Measurements from ENCODE around the gene PDIA6. TPM values are rescaled to one million over a fixed set of nuclear protein-coding genes. Genes with fewer than 3 reads are reported as not detected.

Gene PDIA6
- total RNA-seq, 1 experiment from 2014 or later = 271 TPM

DNA sequence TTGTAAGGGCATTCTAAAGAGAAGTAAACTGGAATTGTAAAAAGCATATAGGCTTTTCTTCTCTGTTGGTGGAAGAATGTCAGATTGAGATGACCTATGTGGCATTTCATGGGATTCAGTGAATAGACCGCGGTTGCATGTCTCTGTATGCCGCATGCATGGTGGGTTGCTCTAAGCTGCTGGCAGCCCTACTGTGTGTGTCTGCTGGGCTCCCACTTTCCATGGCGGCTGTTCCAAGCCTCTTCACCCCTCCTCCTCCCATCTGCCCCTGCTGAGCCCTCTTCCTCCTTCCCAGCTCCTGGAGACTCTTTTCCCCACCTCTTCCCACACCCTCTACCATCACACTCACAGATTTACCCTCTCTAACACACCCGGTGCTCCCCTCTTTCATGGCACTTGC is 78.6 kb downstream of the PDIA6 start:
- no TSS peak for BruUV-seq (replicated peaks)
- POLR2A ChIA-PET = no interaction called here
- DNase-seq (ENCODE audit: low read depth, low spot score) (no peak), ATAC-seq (no peak)
- H3K27me3 ChIP-seq (ENCODE audit: control insufficient read depth, insufficient read depth, low read length) = no peaks in the 10 kb centered on the region
- CTCF ChIA-PET = no interaction called here
- no peak overlapping the region for H3K4me3 ChIP-seq (ENCODE audit: low read depth in 2 of 2, low read length in 2 of 2)
- intact Hi-C loops (cut with micrococcal nuclease; ENCODE audit: unreplicated experiment) (no loop called here), in situ Hi-C loops (cut with HindIII; ENCODE audit: low pct_unique_long_range_greater_than_20kb, low sequenced_read_pairs) (no loop called here)
- no peaks in the 10 kb centered on the region for H3K9me3 ChIP-seq (ENCODE audit: control insufficient read depth, insufficient read depth, low read depth, low read length)
- no peak overlapping the region for H3K27ac ChIP-seq (ENCODE audit: low read length)
- TF ChIP-seq, protein P1, sequence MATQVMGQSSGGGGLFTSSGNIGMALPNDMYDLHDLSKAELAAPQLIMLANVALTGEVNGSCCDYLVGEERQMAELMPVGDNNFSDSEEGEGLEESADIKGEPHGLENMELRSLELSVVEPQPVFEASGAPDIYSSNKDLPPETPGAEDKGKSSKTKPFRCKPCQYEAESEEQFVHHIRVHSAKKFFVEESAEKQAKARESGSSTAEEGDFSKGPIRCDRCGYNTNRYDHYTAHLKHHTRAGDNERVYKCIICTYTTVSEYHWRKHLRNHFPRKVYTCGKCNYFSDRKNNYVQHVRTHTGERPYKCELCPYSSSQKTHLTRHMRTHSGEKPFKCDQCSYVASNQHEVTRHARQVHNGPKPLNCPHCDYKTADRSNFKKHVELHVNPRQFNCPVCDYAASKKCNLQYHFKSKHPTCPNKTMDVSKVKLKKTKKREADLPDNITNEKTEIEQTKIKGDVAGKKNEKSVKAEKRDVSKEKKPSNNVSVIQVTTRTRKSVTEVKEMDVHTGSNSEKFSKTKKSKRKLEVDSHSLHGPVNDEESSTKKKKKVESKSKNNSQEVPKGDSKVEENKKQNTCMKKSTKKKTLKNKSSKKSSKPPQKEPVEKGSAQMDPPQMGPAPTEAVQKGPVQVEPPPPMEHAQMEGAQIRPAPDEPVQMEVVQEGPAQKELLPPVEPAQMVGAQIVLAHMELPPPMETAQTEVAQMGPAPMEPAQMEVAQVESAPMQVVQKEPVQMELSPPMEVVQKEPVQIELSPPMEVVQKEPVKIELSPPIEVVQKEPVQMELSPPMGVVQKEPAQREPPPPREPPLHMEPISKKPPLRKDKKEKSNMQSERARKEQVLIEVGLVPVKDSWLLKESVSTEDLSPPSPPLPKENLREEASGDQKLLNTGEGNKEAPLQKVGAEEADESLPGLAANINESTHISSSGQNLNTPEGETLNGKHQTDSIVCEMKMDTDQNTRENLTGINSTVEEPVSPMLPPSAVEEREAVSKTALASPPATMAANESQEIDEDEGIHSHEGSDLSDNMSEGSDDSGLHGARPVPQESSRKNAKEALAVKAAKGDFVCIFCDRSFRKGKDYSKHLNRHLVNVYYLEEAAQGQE (IDR thresholded peaks at IDR 0.05; ENCODE audit: insufficient read depth in 1 of 2, low read depth in 2 of 2, low read length in 1 of 2) = no peak
- TF ChIP-seq POLR2AphosphoS5 (IDR thresholded peaks at IDR 0.05; ENCODE audit: low read depth, low read length) (no peak), SIN3A (IDR thresholded peaks at IDR 0.05; ENCODE audit: borderline replicate concordance, insufficient read depth, low read depth, low read length) (no peak), TCF7L2 (IDR thresholded peaks at IDR 0.05; ENCODE audit: low read depth, low read length) (no peak)
- no peaks in the 10 kb centered on the region for H3K4me1 ChIP-seq (ENCODE audit: control insufficient read depth, insufficient read depth, low read length)
- no peaks in the 10 kb centered on the region for H3K36me3 ChIP-seq (ENCODE audit: control insufficient read depth, insufficient read depth, low read length)

- Histone ChIP-seq H3K27me3 (ENCODE audit: control insufficient read depth, insufficient read depth, low read length) (no peaks in the 10 kb centered on the region), H3K36me3 (ENCODE audit: control insufficient read depth, insufficient read depth, low read length) (no peaks in the 10 kb centered on the region), H3K4me3 (ENCODE audit: low read depth in 2 of 2, low read length in 2 of 2) (no peak overlapping the region), H3K9me3 (ENCODE audit: control insufficient read depth, insufficient read depth, low read depth, low read length) (no peaks in the 10 kb centered on the region), H3K4me1 (ENCODE audit: control insufficient read depth, insufficient read depth, low read length) (no peaks in the 10 kb centered on the region), H3K27ac (ENCODE audit: low read length) (no peak overlapping the region)
- ChIA-PET POLR2A (no interaction called here), CTCF (no interaction called here)
- no TSS peak for BruUV-seq (replicated peaks)
- TF ChIP-seq, protein P1 (IDR thresholded peaks at IDR 0.05; ENCODE audit: insufficient read depth in 1 of 2, low read depth in 2 of 2, low read length in 1 of 2) = no peak
- TF ChIP-seq, protein P2, sequence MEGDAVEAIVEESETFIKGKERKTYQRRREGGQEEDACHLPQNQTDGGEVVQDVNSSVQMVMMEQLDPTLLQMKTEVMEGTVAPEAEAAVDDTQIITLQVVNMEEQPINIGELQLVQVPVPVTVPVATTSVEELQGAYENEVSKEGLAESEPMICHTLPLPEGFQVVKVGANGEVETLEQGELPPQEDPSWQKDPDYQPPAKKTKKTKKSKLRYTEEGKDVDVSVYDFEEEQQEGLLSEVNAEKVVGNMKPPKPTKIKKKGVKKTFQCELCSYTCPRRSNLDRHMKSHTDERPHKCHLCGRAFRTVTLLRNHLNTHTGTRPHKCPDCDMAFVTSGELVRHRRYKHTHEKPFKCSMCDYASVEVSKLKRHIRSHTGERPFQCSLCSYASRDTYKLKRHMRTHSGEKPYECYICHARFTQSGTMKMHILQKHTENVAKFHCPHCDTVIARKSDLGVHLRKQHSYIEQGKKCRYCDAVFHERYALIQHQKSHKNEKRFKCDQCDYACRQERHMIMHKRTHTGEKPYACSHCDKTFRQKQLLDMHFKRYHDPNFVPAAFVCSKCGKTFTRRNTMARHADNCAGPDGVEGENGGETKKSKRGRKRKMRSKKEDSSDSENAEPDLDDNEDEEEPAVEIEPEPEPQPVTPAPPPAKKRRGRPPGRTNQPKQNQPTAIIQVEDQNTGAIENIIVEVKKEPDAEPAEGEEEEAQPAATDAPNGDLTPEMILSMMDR (IDR thresholded peaks at IDR 0.05) = no peak
- TF ChIP-seq SIN3A (IDR thresholded peaks at IDR 0.05; ENCODE audit: borderline replicate concordance, insufficient read depth, low read depth, low read length) (no peak), POLR2AphosphoS5 (IDR thresholded peaks at IDR 0.05; ENCODE audit: low read depth, low read length) (no peak)
- DNase-seq (ENCODE audit: low read depth, low spot score) (no peak), ATAC-seq (no peak)
- in situ Hi-C loops (cut with HindIII; ENCODE audit: low pct_unique_long_range_greater_than_20kb, low sequenced_read_pairs) (no loop called here), intact Hi-C loops (cut with micrococcal nuclease; ENCODE audit: unreplicated experiment) (no loop called here)
These were observed 79.0 kb downstream of the PDIA6 start for GRCh38 chr2:10733566-10733925.

Other genes with a start within 250 kb of the PDIA6 start
- 37.7 TPM for gene NOL10, start 122.8 kb downstream of the PDIA6 start, total RNA-seq (2021; ENCODE audit: unreplicated experiment)
- 0.54 TPM for gene ATP6V1C2, start 91.2 kb downstream of the PDIA6 start, total RNA-seq (2021; ENCODE audit: unreplicated experiment)
- gene KCNF1, start 99.1 kb upstream of the PDIA6 start, total RNA-seq (2021; ENCODE audit: unreplicated experiment) = 0.39 TPM